Muscle layer of duodenum (tissue), 2 donors: Measurements from ENCODE around the gene ACACB.

Source experiments
- H3K27ac ChIP-seq: one replicate; pipeline ENCODE4 v1.7.0; 2013; ENCODE audit warnings: mild to moderate bottlenecking, low read length
- H3K27me3 ChIP-seq: one replicate; pipeline ENCODE4 v1.7.0; 2013; ENCODE audit warnings: low read depth, mild to moderate bottlenecking, control low read depth, low read length
- H3K36me3 ChIP-seq, 2 donors: one replicate each; pipeline ENCODE4 v1.7.0; 2013; ENCODE audit warnings: low read length in 2 of 2, control low read depth in 1 of 2, mild to moderate bottlenecking in 1 of 2; ENCODE audit not compliant: insufficient read depth in 2 of 2, control insufficient read depth in 1 of 2
- H3K4me1 ChIP-seq, 2 donors: one replicate each; pipeline ENCODE4 v1.7.0; 2013; ENCODE audit warnings: low read length in 2 of 2, mild to moderate bottlenecking in 2 of 2, control low read depth in 1 of 2, moderate library complexity in 1 of 2; ENCODE audit not compliant: insufficient read depth in 2 of 2, control insufficient read depth in 1 of 2
- H3K4me3 ChIP-seq, 2 donors: one replicate each; pipeline ENCODE4 v1.7.0; 2013; ENCODE audit warnings: low read length in 2 of 2, low read depth in 1 of 2, mild to moderate bottlenecking in 1 of 2
- H3K9me3 ChIP-seq, 2 donors: one replicate each; pipeline ENCODE4 v1.7.0; 2013; ENCODE audit warnings: low read length in 2 of 2, control low read depth in 1 of 2, mild to moderate bottlenecking in 1 of 2; ENCODE audit not compliant: control insufficient read depth in 1 of 2
- donor health status: healthy.

ACACB gene

DNA sequence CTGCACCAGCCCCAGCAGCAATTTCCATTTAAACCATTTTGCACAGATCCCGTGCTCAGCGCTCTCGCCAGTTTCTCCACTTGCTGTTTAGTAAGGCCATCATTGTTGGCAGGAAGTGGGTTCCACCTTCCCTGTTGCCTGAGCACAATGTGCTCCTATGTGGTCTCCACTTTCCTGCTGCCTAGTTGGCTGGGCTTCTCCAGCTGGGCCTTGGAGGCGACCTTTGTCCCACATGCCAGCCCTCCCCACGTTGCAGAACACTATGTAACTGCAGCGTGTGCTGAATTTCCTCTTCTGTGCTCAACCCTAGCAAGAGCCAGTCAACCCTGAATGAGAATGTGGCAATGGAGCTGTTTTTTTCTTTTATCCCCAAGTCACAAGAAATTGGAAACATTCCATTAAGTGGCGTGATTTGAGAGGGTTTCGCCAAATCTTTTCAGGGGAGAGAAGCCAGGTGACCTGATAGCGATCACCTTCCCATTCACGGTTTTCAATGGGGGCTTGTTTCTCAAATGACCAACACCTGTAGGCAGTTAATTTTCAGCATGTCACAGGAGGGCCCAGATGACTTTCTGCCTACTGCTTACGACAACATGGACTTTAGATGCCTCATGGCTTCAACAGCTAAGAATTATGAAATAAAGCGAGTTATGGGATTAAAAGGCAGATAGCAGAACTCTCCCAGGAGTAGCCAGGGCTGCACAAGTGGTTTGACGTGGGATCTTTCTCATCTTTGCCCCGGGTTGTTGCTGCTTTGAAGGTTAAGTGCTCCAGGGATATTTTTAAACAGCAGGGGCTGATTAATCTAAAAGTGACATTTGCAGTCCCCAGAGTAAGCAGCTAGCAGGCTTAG is at the start of gene ACACB:
ACACB (plus strand) TSS at position 830 of the 853 bp plus-strand sequence. CDS start 22,819 bp downstream, outside the sequence.
- Histone ChIP-seq H3K4me1 (peaks cover 17 to 56% of the 10 kb centered on the region in 2 donors), H3K36me3 (no peaks in the 10 kb centered on the region), H3K27ac (peak within 1 kb of the TSS; percentile 93), H3K4me3 (peak within 1 kb of the TSS; percentile 33 to 35), H3K27me3 (no peaks in the 10 kb centered on the region), H3K9me3 (no peaks in the 10 kb centered on the region)

GRCh38 chr12:109069307-109070271 is 46.8 kb upstream of the ACACB start:
- peaks cover 48 to 64% of the 10 kb centered on the region in 2 donors for H3K36me3 ChIP-seq
- no peaks in the 10 kb centered on the region for H3K9me3 ChIP-seq
- H3K27ac ChIP-seq = peak overlapping the region; percentile 61
- no peaks in the 10 kb centered on the region for H3K27me3 ChIP-seq
- H3K4me3 ChIP-seq = no peak overlapping the region
- no peaks in the 10 kb centered on the region for H3K4me1 ChIP-seq

DNA sequence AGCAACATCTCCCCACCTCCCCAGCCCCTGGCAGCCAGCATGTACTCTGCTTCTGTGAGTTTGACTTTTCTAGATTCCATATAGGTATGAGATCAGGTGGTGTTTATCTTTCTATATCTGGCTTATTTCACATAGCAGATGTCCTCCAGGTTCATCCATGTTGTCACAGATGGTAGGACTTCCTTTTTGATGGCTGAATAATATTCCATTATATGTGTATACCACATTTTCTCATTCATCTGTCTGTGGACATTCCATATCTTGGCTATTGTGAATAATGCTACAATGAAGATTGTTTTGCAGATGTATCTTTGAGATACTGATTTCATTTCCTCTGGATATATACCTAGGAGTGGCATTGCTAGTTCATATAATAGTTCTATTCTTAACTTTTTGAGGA is 41.5 kb upstream of the ACACB start:
- Histone ChIP-seq H3K9me3 (peaks cover 0 to 6% of the 10 kb centered on the region in 2 donors), H3K27me3 (no peaks in the 10 kb centered on the region), H3K4me3 (no peak overlapping the region), H3K4me1 (no peaks in the 10 kb centered on the region), H3K27ac (no peak overlapping the region), H3K36me3 (peaks cover 28 to 63% of the 10 kb centered on the region in 2 donors)

- H3K36me3 ChIP-seq = peaks cover 43 to 87% of the 10 kb centered on the region in 2 donors
- no peaks in the 10 kb centered on the region for H3K27me3 ChIP-seq
- peaks cover 0 to 3% of the 10 kb centered on the region in 2 donors for H3K4me1 ChIP-seq
- no peak overlapping the region for H3K27ac ChIP-seq
- no peak overlapping the region for H3K4me3 ChIP-seq
- H3K9me3 ChIP-seq = peaks cover 0 to 6% of the 10 kb centered on the region in 2 donors
Measured at GRCh38 chr12:109082751-109083150, 33.6 kb upstream of the ACACB start.

DNA sequence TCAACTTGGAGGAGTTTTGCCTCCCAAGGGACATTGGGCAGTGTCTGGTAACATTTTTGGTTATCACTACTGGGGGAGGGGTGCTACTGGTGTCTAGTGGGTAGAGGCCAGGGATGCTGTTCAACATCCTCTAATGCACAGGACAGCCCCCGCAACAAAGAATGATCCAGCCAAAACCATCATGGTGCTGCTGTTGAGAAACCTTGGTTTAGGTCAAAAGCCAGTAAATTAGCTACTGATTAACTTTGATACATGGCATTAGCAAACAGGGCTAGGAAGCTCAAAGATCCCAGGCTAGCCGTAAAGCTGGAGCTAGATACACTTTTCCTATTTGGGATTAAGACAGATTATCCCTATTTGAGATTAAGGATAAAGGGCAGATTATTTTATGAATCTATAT is 32.0 kb upstream of the ACACB start:
- no peaks in the 10 kb centered on the region for H3K27me3 ChIP-seq
- H3K27ac ChIP-seq = no peak overlapping the region
- H3K4me3 ChIP-seq = no peak overlapping the region
- no peaks in the 10 kb centered on the region for H3K9me3 ChIP-seq
- peaks cover 49 to 82% of the 10 kb centered on the region in 2 donors for H3K36me3 ChIP-seq
- H3K4me1 ChIP-seq = peaks cover 0 to 3% of the 10 kb centered on the region in 2 donors

GRCh38 chr12:109085590-109085989 is 30.8 kb upstream of the ACACB start:
- no peak overlapping the region for H3K27ac ChIP-seq
- H3K4me3 ChIP-seq = no peak overlapping the region
- H3K4me1 ChIP-seq = peaks cover 0 to 3% of the 10 kb centered on the region in 2 donors
- no peaks in the 10 kb centered on the region for H3K9me3 ChIP-seq
- H3K36me3 ChIP-seq = peaks cover 39 to 85% of the 10 kb centered on the region in 2 donors
- H3K27me3 ChIP-seq = no peaks in the 10 kb centered on the region

GRCh38 chr12:109087250-109087649 is 29.1 kb upstream of the ACACB start:
- H3K27ac ChIP-seq = no peak overlapping the region

DNA sequence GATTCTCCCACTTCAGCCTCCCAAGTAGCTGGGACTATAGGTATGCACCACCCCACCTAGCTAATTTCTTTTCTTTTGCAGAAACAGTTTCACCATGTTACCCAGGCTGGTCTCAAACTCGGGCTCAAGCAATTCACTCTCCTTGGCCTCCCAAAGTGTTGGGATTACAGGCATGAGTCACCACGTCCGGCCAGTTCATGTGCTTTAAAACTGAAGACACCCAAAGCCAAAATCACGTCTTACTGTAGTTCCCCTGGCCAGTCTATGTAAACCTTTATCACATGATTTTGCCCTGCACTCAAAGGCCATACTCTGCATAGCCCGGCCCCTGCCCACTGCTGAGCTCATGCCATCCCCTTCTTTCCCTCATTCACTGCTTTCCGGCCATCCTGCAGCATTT is 27.6 kb upstream of the ACACB start:
- Histone ChIP-seq H3K36me3 (peaks cover 13 to 60% of the 10 kb centered on the region in 2 donors), H3K27ac (no peak overlapping the region), H3K9me3 (no peaks in the 10 kb centered on the region), H3K4me1 (peaks cover 12 to 19% of the 10 kb centered on the region in 2 donors), H3K27me3 (no peaks in the 10 kb centered on the region), H3K4me3 (no peak overlapping the region)

More at GRCh38 chr12:109087250-109087649, 29.1 kb upstream of the ACACB start:
- Histone ChIP-seq H3K9me3 (no peaks in the 10 kb centered on the region), H3K4me1 (peaks cover 3 to 9% of the 10 kb centered on the region in 2 donors), H3K4me3 (no peak overlapping the region), H3K36me3 (peaks cover 29 to 75% of the 10 kb centered on the region in 2 donors), H3K27me3 (no peaks in the 10 kb centered on the region)

- Histone ChIP-seq H3K4me3 (no peak overlapping the region), H3K9me3 (no peaks in the 10 kb centered on the region), H3K27ac (no peak overlapping the region), H3K27me3 (no peaks in the 10 kb centered on the region), H3K4me1 (peaks cover 12 to 19% of the 10 kb centered on the region in 2 donors), H3K36me3 (peaks cover 9 to 51% of the 10 kb centered on the region in 2 donors)
Measured at GRCh38 chr12:109089683-109090082, 26.7 kb upstream of the ACACB start.

- Histone ChIP-seq H3K4me3 (peak overlapping the region; percentile 74 to 95), H3K27ac (peak overlapping the region; percentile 87), H3K27me3 (no peaks in the 10 kb centered on the region), H3K4me1 (peaks cover 12 to 21% of the 10 kb centered on the region in 2 donors), H3K36me3 (peaks cover 8 to 24% of the 10 kb centered on the region in 2 donors), H3K9me3 (no peaks in the 10 kb centered on the region)
Measured at GRCh38 chr12:109092497-109093021, 23.8 kb upstream of the ACACB start.
